Panc1 (cell line): Measurements from ENCODE around the gene ASB7.

Experiments
- CTCF ChIP-seq: fragments of 450-650 bp; IDR thresholded peaks from 2 replicates; pipeline ENCODE4 v1.5.1; 2017; ENCODE audit warnings: mild to moderate bottlenecking
- POLR2AphosphoS5 ChIP-seq: IDR thresholded peaks from 2 replicates; pipeline ENCODE4 v1.6.1; 2012; ENCODE audit warnings: mild to moderate bottlenecking, low read depth, low read length, moderate library complexity
- REST ChIP-seq, 2 experiments: IDR thresholded peaks; 2 replicates each; pipeline ENCODE4 v1.6.1; 2011 to 2012; ENCODE audit warnings: low read depth in 2 of 2, control low read depth in 1 of 2, low read length in 1 of 2, mild to moderate bottlenecking in 1 of 2, moderate library complexity in 1 of 2; ENCODE audit not compliant: insufficient read depth in 1 of 2
- SIN3A ChIP-seq: IDR thresholded peaks from 2 replicates; pipeline ENCODE4 v1.6.1; 2012; ENCODE audit warnings: low read depth, mild to moderate bottlenecking, low read length, moderate library complexity, borderline replicate concordance; ENCODE audit not compliant: insufficient read depth
- TCF7L2 ChIP-seq: IDR thresholded peaks from 2 replicates; pipeline ENCODE4 v1.6.1; 2011; ENCODE audit warnings: mild to moderate bottlenecking, low read depth, low read length, inconsistent platforms

- no peak for TF ChIP-seq CTCF
- no peak for TF ChIP-seq SIN3A
- TF ChIP-seq POLR2AphosphoS5: no peak
- TF ChIP-seq TCF7L2: no peak
- no peak for TF ChIP-seq REST (IDR thresholded peaks at IDR 0.05; ENCODE audit: insufficient read depth in 1 of 2, low read depth in 2 of 2, low read length in 1 of 2)
Measured at GRCh38 chr15:100628746-100629145, 26.4 kb downstream of the ASB7 start.
